Psoas muscle (tissue), 8 donors: ENCODE results near the gene IGFBP3. TPM values are rescaled to one million over a fixed set of nuclear protein-coding genes. Genes with fewer than 3 reads are reported as not detected.

Experiments
- ATAC-seq, 4 donors: fragments of 200-7000 bp; cut with Tn5 transposase; one replicate each; pipeline ENCODE4 v1.9.1; 2020; ENCODE audit warnings: moderate library complexity in 3 of 4, mild to moderate bottlenecking in 2 of 4
- DNase-seq, 2 donors: peaks; one replicate each; pipeline ENCODE4 v3.0.0-alpha.2; 2020
- H3K27ac ChIP-seq: fragments of 200-600 bp; one replicate; pipeline ENCODE4 v1.8.0; 2022
- H3K27me3 ChIP-seq, 3 donors: fragments of 200-600 bp in 1 of 3; one replicate each; pipeline versions ENCODE4 v1.6.1 to v1.8.0; 2013 to 2022; ENCODE audit warnings: low read length in 2 of 3, mild to moderate bottlenecking in 2 of 3, moderate library complexity in 1 of 3; ENCODE audit not compliant: insufficient read depth in 3 of 3
- H3K36me3 ChIP-seq, 2 donors: fragments of 200-600 bp in 1 of 2; one replicate each; pipeline versions ENCODE4 v1.6.1 to v1.8.0; 2013 to 2022; ENCODE audit warnings: low read depth in 1 of 2, mild to moderate bottlenecking in 1 of 2, moderate library complexity in 1 of 2; ENCODE audit not compliant: insufficient read depth in 1 of 2
- H3K4me1 ChIP-seq: fragments of 200-600 bp; one replicate; pipeline ENCODE4 v1.8.0; 2022
- H3K4me3 ChIP-seq: fragments of 200-600 bp; one replicate; pipeline ENCODE4 v1.8.0; 2022; ENCODE audit warnings: mild to moderate bottlenecking
- H3K9me3 ChIP-seq: fragments of 200-600 bp; one replicate; pipeline ENCODE4 v1.8.0; 2022
- CTCF ChIP-seq: fragments of 200-600 bp; IDR thresholded peaks from one replicate; pipeline ENCODE4 v1.8.0; 2022; ENCODE audit warnings: antibody characterized with exemption
- WGBS, 3 donors: extraction: QIAGEN DNeasy Blood & Tissue Kit; methylation state at CpG; one replicate each; pipeline versions ENCODE4 v1.1.6 to v1.1.7; 2013; 5-methylcytosine and 5-hydroxymethylcytosine counted together
- intact Hi-C, 2 donors: fragments of 100-400 bp; cut with DNase I; formaldehyde crosslinking; loops; one replicate each; pipeline versions ENCODE4 v1.11.0 to v1.14.2; 2022
- polyA plus RNA-seq, 3 donors: library from polyadenylated mRNA; stranded (reverse); fragments of 200-250 nt; gene quantifications; one replicate each; pipeline ENCODE4 v1.2.3, GENCODE V29; 2013
- total RNA-seq, 4 donors: library from RNA; stranded (reverse); fragmentation: NEBNext Ultra II Directional in 2 of 4; extraction: Animal tissue kit (Norgen Biotek cat#: 25700) in 2 of 4; gene quantifications; one replicate each; pipeline versions ENCODE4 v1.2.1 to v1.2.4, GENCODE V29; 2021 to 2023
- donor health status: healthy with polysubstance abuse.
- donor health status: DM: no; HTN: no; CAD: no; lungs with moderate emphysema.
- donor health status: Bipolar disorder and iron deficiency.
- donor health status: healthy.
- donor health status: DM: yes; HTN: yes; CAD: no.
- donor health status: DM: no; HTN: no; CAD: no.
- donor health status: DM: no; HTN: no; CAD: no.
- donor health status: DM: yes; HTN: yes; CAD: no.

IGFBP3 gene
- total and polyA plus RNA-seq, 7 donors = 13.9 to 114 (median 38.0) TPM

- no peaks in the 10 kb centered on the region for H3K9me3 ChIP-seq
- no peak overlapping the region for H3K27ac ChIP-seq
- DNase-seq (no peak), ATAC-seq (no peak)
- peaks cover 0 to 48% (median 16%) of the 10 kb centered on the region in 3 donors for H3K27me3 ChIP-seq
- intact Hi-C loops = loop anchor here in 1 of 2 donors (2.0 kb wide), 1 partner anchor 1165 kb away; no protein-coding TSS in a partner anchor
- no peaks in the 10 kb centered on the region for H3K36me3 ChIP-seq
- H3K4me1 ChIP-seq = peaks cover 9% of the 10 kb centered on the region
- TF ChIP-seq CTCF = no peak
- no peak overlapping the region for H3K4me3 ChIP-seq
- 66 to 78% (median 70%) methylated on average over 6 of the region's 6 CpGs for WGBS, 3 donors
Observed at GRCh38 chr7:45923818-45924217, 2.7 kb upstream of the IGFBP3 start.

- peaks cover 9% of the 10 kb centered on the region for H3K4me1 ChIP-seq
- no peaks in the 10 kb centered on the region for H3K36me3 ChIP-seq
- peak in 3 of 4 donors; percentile 60 to 74 (median 63) for ATAC-seq
- no peak overlapping the region for H3K27ac ChIP-seq
- intact Hi-C loops = loop anchor here in 1 of 2 donors (2.0 kb wide), 1 partner anchor 1166 kb away; no protein-coding TSS in a partner anchor
- WGBS, 3 donors = 8 to 10% (median 9%) methylated on average over 9 of the region's 9 CpGs
- H3K4me3 ChIP-seq = peak overlapping the region; percentile 65
- H3K9me3 ChIP-seq = no peaks in the 10 kb centered on the region
- peaks cover 0 to 53% (median 16%) of the 10 kb centered on the region in 3 donors for H3K27me3 ChIP-seq
- peak; percentile 85 for TF ChIP-seq CTCF
- DNase-seq = peak; percentile 73 to 83
Observed at GRCh38 chr7:45923290-45923689, 2.2 kb upstream of the IGFBP3 start.

- ATAC-seq (peak in 1 of 4 donors; percentile 8), DNase-seq (no peak)
- Histone ChIP-seq H3K4me1 (peaks cover 10% of the 10 kb centered on the region), H3K36me3 (no peaks in the 10 kb centered on the region), H3K4me3 (peak overlapping the region; percentile 65), H3K27ac (no peak overlapping the region), H3K9me3 (no peaks in the 10 kb centered on the region), H3K27me3 (peaks cover 0 to 57% (median 16%) of the 10 kb centered on the region in 3 donors)
- intact Hi-C loops = loop anchor here in 1 of 2 donors (2.0 kb wide), 1 partner anchor 1166 kb away; no protein-coding TSS in a partner anchor
- 13 to 22% (median 16%) methylated on average over 11 of the region's 11 CpGs for WGBS, 3 donors
- no peak for TF ChIP-seq CTCF
Observed at GRCh38 chr7:45922810-45923209, 1.7 kb upstream of the IGFBP3 start.

- Histone ChIP-seq H3K9me3 (no peaks in the 10 kb centered on the region), H3K36me3 (no peaks in the 10 kb centered on the region), H3K4me1 (peaks cover 16% of the 10 kb centered on the region), H3K4me3 (peak overlapping the region; percentile 65), H3K27me3 (peaks cover 0 to 61% (median 16%) of the 10 kb centered on the region in 3 donors), H3K27ac (no peak overlapping the region)
- peak; percentile 59 for TF ChIP-seq CTCF
- 6 to 16% (median 15%) methylated on average over 36 of the region's 36 CpGs for WGBS, 3 donors
- peak; percentile 51 to 65 for DNase-seq
- intact Hi-C loops = loop anchor here (2.0 kb wide), 1 partner anchor 1167 kb away; no protein-coding TSS in a partner anchor
- ATAC-seq = peak in 3 of 4 donors; percentile 14 to 59 (median 29)
Observed at GRCh38 chr7:45921699-45922519, 837 bp upstream of the IGFBP3 start.
